GM10847 (cell line): Measurements from ENCODE around the gene PAEP.

Experiments used
- POLR2A ChIP-seq: IDR thresholded peaks from 2 replicates; pipeline ENCODE4 v1.6.1; 2011; ENCODE audit not compliant: insufficient read length; ENCODE audit errors: extremely low read depth

The PAEP gene

GRCh38 chr9:135584371-135584770, 22.8 kb downstream of the PAEP start:
- no peak for TF ChIP-seq POLR2A

GRCh38 chr9:135584934-135585333, 23.4 kb downstream of the PAEP start:
- no peak for TF ChIP-seq POLR2A

- TF ChIP-seq POLR2A, result no peak
Observed at GRCh38 chr9:135586601-135587109, 25.1 kb downstream of the PAEP start.

- TF ChIP-seq POLR2A, result no peak
Observed at GRCh38 chr9:135587658-135588057, 26.1 kb downstream of the PAEP start.

GRCh38 chr9:135588371-135588770, 26.8 kb downstream of the PAEP start:
- TF ChIP-seq POLR2A, result no peak

GRCh38 chr9:135588886-135589595, 27.5 kb downstream of the PAEP start:
- no peak for TF ChIP-seq POLR2A

- TF ChIP-seq POLR2A, result no peak
Observed at GRCh38 chr9:135589596-135590485, 28.3 kb downstream of the PAEP start.

GRCh38 chr9:135590486-135591079, 29.0 kb downstream of the PAEP start:
- TF ChIP-seq POLR2A, result no peak

GRCh38 chr9:135591506-135592330, 30.2 kb downstream of the PAEP start:
- TF ChIP-seq POLR2A, result no peak

- TF ChIP-seq POLR2A, result no peak
Observed at GRCh38 chr9:135592331-135592590, 30.7 kb downstream of the PAEP start.

GRCh38 chr9:135592625-135593024, 31.1 kb downstream of the PAEP start:
- no peak for TF ChIP-seq POLR2A

GRCh38 chr9:135596211-135596610, 34.7 kb downstream of the PAEP start:
- TF ChIP-seq POLR2A, result no peak

- no peak for TF ChIP-seq POLR2A
Observed at GRCh38 chr9:135600296-135600817, 38.8 kb downstream of the PAEP start.

- TF ChIP-seq POLR2A, result no peak
Observed at GRCh38 chr9:135601988-135602387, 40.4 kb downstream of the PAEP start.
